HG03575 (cell line): ENCODE measurements around the gene DCDC2C.

Experiments
- ATAC-seq: cut with Tn5 transposase; IDR thresholded peaks from one replicate; pipeline ENCODE4 v1.9.1; 2021; ENCODE audit not compliant: unreplicated experiment, insufficient number of reproducible peaks, low FRiP score; ENCODE audit errors: extremely low read depth

Gene DCDC2C

GRCh38 chr2:3738454-3738853 is 35.1 kb downstream of the DCDC2C start:
- no peak for ATAC-seq

GRCh38 chr2:3739313-3739712 is 35.9 kb downstream of the DCDC2C start:
- no peak for ATAC-seq

DNA sequence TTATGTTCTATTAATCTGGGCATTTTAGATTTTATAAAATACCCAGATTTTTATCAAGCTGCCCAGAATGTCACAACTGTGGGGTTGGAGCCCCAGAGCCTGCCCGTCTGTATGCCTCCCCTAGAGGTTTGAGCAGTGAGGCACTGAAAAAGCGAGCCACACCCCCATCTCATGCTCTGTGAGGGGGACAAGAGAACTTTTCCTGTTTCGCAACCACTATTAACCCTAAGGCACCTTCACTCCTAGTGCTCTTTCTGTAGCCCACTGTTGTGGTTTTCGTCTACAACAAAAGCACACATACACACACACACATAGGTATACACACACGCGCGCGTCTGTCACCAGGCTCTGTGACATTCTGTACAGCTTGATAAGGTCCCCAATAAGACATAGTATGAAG is 38.0 kb downstream of the DCDC2C start:
- no peak for ATAC-seq

DNA sequence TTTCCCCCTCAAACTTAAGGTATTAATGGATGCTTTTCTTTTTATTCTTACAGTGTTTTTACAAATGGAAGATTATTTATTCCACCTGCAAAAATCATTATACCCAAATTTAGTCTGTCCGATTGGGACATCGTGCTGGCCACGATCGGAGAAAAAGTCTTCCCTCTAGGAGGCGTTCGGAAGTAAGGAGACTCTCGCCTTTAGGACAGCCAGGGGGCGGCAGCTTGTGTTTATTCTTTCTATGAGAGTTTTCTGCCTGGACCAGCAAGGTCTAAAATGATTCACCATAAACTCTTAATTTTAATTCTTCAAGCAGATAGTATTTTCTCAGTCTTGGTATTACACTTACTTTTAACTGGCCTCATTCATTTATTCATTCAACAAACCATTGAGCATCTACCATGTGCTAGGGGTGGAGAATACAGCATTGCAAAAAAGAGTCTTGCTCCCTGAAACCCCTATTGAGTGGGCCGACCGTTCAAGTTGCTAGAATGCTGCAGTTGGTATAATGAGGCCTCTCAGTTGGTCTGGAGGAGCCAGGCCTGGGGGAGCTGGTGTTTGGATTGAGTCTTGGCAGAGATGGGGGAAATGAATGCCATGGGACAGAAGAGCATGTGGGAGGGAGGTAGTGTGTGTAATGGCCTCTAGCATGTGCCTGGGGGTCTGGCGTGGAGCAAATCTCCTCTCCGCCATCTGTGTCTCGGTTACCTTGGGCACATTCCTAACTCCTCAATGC is 38.7 kb downstream of the DCDC2C start:
- ATAC-seq: no peak

GRCh38 chr2:3742743-3743508 is 39.6 kb downstream of the DCDC2C start:
- ATAC-seq: no peak

- no peak for ATAC-seq
Measured at GRCh38 chr2:3743951-3744555, 40.7 kb downstream of the DCDC2C start.

DNA sequence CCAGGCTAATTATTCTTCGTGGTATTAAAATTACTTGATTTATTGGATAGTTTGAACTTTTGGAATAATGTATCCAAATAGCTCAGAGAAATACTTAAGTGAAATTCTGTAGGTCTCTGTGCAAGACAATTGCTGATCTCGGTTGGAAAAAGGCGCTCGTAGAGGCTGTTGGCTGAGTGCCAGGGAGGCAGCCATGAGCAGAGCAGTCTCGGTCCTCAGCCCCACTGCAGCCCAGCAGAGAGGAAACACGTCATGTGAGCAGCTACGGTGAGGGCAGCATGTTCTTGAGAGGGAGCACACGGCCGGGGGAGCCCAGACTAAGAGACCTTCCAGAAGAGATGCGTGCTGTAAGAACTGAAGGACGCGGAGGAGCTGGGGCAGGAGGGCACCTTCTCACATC is 42.5 kb downstream of the DCDC2C start:
- no peak for ATAC-seq

GRCh38 chr2:3747032-3747654 is 43.8 kb downstream of the DCDC2C start:
- ATAC-seq: no peak

DNA sequence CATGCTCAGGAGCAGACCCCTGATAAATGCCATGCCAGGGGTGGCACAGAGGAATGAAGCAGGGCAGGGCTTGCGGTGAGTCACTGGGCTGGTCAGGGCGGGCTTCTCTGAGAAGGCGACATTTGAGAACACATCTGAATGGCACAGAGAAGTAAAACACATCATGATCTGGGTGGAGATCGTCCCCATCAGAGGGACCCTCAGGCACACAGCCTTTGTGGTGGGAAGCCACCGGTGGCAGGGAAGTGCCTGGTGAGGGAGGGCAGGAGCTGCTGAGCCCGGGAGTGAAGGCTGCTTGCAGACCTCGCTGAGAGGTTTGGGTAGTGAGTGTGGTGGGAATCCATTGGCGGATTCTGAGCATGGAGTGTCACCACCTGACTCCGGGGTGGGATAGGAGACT is 44.5 kb downstream of the DCDC2C start:
- no peak for ATAC-seq

DNA sequence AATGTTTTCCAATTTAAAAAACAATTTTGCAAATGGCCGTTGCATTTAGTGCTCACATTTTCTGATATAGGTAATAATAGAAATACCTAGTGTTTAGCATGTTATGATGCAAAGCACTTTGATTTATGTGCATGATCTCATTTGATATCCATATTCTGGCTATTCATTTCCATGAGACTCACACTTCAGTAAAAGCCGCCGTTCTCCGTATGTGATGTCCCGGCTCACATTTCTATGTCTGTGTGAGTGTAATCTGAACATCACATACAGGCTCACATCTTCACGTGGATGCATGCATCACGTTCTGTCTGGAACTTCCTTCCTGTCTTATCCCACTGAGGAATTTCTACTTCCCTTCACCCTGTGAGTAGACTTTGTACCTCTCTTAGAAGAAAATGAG is 45.8 kb downstream of the DCDC2C start:
- no peak for ATAC-seq

GRCh38 chr2:3751251-3751650 is 47.9 kb downstream of the DCDC2C start:
- no peak for ATAC-seq

- no peak for ATAC-seq
Measured at GRCh38 chr2:3751806-3752205, 48.4 kb downstream of the DCDC2C start.

DNA sequence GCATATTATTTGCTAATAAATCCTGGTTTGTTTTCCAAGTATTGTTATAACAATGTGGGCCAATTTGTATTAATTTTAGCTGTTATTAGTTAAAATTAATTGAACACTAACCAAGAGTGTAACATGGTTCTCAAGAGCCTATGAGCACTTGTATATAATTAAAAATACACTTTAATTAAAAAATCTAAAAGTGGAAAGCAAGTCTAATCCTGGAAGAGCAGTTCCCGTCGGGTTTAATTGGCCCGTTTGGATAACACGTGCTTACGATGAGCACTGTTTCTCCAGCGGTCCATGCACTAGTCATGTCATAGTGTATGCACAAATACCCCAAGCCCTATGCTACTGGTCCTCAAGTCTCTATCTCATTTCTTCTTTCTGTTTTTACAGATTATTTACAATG is 49.0 kb downstream of the DCDC2C start:
- ATAC-seq: no peak

- ATAC-seq: no peak
Measured at GRCh38 chr2:3753561-3753960, 50.2 kb downstream of the DCDC2C start.

DNA sequence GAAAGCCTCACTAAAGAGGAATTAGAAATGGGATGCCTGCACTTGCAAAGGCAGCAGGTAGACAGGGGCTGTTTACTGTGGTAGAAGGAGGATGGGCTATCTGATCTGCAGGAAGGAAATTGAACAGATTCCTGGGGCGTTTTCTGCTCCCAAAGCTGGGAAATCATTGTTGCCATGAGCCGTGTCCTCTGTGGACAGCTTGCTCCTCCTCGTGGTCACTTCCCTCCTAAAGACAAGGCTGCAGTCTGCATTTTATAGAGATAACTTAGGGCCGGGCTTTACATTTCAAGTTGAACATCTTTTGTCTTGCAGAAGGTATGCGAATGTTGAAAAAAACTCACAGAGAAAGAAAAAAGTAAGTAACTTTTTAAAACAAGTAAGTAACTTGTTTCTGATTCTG is 50.9 kb downstream of the DCDC2C start:
- ATAC-seq: no peak

GRCh38 chr2:3754795-3755194 is 51.4 kb downstream of the DCDC2C start:
- ATAC-seq: no peak

DNA sequence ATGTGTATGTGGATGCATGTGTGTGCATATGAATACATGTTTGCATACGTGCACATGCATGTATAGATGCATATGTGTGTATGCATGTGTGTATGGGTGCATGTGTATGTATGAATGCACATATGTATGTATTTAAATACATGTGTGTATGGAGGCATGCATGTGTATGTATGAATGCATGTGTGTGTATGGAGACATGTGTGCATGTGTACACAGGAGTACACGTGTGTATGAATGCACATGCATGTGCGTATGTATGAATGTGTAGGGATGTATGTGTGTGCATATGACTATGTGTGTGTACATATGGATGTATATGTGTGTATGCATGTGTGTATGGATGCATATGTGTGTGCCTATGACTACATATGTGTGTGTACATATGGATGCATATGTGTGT is 51.9 kb downstream of the DCDC2C start:
- ATAC-seq: no peak

DNA sequence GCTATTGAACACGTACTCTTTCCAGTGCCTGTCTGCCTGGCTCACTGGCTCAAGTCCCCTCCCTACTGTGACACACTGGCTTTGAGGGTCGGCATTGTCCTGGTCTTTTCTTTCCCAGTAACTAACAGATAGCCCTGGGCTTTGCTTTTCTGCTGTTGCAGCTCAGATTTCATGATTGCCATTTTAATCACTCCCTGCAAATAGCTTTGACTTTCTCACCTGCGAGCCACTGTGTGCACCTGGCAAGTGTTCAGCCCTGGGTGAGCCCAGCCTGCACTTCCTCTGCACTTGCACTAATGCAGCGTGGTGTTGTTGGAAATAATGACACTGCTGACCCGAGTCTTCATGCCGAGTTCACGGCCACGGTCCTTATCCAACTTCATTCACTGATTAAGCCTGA is 52.9 kb downstream of the DCDC2C start:
- ATAC-seq: no peak

DNA sequence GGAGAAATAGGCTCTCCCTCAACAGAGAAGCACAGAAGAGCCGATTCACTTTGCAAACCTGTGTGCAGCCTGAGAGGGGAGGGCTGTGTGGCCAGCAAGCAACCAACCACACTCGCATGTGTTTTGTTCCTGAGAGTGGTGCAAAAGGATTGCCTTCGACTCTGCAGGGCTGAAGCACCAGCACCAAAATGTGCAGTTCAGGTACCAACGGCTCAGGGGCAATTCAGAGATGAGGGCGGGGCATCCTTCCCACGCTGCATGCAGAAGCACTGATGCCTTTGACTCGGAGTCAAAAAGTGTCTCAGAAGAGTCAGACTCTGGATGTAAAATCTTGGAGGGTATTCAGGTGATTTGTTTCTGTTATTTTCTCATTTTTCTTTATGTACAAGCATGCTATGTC is 55.5 kb downstream of the DCDC2C start:
- no peak for ATAC-seq

DNA sequence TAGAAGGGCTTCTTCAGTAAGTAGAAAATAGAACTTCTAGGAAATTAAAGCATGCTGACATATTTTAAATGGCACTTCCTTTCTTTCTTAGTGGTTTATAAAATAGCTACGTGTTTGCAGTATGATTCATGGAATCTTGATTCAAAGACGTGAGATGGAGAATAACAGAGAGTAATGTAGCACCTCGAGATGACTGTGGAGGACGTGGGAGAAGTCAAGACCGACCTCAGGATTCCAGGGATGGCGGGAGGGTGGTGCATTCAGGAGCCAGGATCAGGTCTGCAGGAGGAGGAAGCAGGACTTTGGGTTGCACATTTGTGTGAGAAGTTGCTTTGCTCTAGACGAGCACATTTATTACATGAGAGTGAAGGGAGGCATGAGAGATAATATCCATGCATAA is 56.0 kb downstream of the DCDC2C start:
- ATAC-seq: no peak
